Measurements from ENCODE around the gene APOC3.
"Not testable (repeated sequence)": the region's sequence is repeated elsewhere in the genome, so short reads cannot be mapped to it uniquely, and the experiment has no call there.

APOC3 gene

DNA sequence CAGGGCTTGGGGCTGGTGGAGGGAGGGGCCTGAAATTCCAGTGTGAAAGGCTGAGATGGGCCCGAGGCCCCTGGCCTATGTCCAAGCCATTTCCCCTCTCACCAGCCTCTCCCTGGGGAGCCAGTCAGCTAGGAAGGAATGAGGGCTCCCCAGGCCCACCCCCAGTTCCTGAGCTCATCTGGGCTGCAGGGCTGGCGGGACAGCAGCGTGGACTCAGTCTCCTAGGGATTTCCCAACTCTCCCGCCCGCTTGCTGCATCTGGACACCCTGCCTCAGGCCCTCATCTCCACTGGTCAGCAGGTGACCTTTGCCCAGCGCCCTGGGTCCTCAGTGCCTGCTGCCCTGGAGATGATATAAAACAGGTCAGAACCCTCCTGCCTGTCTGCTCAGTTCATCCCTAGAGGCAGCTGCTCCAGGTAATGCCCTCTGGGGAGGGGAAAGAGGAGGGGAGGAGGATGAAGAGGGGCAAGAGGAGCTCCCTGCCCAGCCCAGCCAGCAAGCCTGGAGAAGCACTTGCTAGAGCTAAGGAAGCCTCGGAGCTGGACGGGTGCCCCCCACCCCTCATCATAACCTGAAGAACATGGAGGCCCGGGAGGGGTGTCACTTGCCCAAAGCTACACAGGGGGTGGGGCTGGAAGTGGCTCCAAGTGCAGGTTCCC, at the start of gene APOC3:
TSS of gene APOC3 (plus strand) at position 383 of the 659 bp plus-strand sequence. CDS start 676 bp downstream, outside the sequence.
- no peak for DNase-seq (ENCODE audit: low read depth)

DNA sequence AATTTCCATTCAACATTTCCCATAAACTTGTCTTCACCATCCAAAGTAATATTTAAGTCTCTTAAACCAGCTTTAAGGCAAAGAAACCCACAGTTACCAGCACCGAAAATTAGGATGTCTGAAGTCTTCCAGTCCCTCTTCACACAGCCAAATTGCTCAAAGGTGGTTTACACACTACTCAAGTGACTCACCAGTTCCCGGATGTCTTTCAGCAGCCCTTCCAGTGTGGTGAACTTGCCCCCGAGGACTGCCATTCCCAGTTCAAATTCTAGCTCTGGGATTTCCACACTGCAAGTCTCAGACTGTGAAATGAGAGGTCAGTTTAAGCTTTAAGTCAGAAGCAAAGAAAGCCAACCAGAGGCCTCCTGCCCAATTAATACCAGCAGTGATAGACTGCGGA, 47.0 kb upstream of the APOC3 start:
- DNase-seq (ENCODE audit: low read depth): no peak

DNA sequence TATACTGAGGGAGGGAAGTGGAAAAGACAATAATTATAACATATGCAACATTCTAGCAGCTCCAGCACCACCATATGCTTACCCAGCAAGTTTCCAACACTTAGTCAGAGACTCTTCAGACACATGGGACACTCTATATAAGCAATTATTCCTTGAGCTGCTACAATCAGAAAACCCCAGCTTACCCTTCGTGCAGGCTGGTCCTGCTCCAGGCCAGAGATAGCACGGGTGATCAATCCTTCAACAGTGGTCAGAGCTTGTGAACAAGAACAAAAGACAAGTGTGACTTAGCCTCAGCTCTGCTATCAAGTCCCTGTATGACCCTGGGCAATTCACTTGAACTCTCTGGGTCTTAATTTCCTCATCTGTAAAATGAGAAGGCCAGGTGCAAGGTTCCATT, 43.4 kb upstream of the APOC3 start:
- DNase-seq (ENCODE audit: low read depth): no peak

DNA sequence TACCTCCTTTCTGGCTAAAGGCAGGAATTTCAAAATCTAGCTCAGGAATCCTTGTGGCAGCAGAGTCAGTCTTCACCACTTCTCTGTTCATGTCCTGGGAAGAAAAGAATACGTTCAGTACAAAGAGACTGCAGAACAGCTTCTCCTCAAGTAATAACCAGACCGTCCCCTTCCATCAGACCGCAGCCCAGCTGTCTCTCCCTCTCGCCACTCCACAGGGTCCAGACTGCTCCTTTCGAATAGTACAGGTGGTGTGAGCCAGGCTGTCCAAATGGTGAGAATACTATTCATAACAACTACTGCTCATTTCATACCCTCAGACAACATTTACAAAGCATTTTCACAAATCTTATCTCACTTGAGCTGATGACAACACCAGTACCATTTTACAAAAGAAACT, 42.7 kb upstream of the APOC3 start:
- no peak for DNase-seq (ENCODE audit: low read depth)

DNA sequence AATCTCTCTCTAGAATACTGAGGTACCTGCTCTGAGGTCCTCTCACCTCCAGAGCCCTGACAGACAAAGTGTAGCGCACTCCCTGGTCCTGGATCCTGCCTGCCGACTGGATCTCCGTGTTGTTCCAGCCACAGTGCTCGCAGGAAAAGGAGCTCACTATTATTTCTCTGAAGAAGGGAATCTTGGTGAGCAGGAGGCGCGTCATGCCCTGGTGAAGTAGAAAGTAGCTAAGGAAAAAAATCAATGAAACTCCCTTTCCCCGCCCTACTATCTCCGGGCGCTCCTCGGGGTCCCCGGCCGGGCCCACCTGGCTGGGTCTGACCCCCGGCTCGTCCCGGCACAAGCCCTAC, 42.3 kb upstream of the APOC3 start:
- DNase-seq (ENCODE audit: low read depth): no peak

DNA sequence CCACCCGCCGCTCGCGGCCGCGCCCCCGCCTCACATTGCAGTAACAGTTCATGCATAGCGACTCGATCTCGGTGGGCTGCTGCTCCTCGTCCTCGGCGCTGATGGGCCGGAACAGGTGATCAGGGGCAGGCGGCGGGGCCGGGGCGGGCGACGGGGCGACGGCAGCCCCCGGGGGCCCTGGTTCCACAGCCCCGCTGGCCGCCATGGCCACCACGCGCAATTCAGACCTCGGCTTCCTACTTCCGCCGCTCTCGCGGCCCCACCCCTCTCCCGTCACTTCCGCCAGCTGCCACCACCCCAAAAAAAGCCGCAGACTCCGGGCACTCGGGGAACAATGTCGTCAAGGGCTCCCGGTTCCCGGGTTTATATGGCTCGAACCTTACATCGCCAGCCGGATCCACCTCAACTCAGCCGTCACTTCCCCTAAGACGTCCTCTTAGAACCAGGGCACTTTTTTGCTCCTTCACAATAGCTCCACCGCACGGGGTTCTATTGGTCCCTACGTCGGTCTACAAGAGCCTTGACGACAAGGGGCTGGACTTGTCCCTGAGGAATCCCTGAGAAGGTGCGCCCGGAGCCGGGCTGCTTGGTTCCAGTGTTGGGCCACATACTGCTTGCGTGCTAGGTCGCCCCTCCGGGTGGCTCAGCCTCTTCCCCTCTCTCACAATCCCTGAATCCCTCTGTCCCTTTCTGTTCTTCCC, 41.8 kb upstream of the APOC3 start, which contains the start of gene ZPR1:
TSS of gene ZPR1 (minus strand) at position 238 of the 701 bp plus-strand sequence. CDS start at position 205, 33 bp downstream.
- DNase-seq (ENCODE audit: low read depth): peak; percentile 77

DNA sequence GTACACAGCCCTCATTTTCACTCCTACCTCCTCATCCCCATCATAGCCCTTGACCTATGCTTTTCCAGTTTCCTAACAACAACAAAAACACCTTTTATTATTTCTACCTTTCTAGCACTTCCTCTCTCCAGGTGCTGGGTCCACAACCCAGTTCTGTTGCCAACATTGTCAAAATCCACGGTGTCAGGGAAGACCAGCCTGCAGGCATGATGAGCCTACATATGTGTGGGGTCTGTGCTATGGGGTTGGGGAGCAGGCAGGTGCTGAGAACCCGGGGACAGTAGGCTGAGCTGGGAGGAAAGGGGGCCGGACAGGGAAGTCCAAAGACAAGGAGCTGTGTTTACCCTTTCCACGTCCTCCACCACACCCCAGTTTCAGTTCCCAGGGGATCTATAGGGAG, 41.2 kb upstream of the APOC3 start:
- DNase-seq (ENCODE audit: low read depth): no peak

DNA sequence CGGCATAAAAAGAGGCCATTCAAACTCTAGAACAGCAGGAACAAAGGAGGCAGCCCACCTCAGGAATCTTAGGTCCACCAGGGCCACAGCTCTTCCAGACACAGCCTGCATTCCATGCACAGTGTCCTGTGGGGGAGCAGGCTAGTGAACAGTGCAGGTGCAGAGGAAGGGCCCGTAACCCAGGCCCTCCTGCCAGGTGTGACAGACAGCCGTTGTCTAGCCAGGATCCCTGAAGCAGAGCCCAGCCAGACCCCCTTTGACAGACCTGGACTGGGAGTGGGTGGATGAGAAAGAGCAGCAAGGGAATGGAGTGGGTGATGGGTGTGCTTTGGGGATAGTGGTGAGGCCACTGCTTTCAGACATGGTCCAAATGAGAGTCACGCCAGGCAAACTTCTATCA, 40.7 kb upstream of the APOC3 start:
- DNase-seq (ENCODE audit: low read depth): no peak

DNA sequence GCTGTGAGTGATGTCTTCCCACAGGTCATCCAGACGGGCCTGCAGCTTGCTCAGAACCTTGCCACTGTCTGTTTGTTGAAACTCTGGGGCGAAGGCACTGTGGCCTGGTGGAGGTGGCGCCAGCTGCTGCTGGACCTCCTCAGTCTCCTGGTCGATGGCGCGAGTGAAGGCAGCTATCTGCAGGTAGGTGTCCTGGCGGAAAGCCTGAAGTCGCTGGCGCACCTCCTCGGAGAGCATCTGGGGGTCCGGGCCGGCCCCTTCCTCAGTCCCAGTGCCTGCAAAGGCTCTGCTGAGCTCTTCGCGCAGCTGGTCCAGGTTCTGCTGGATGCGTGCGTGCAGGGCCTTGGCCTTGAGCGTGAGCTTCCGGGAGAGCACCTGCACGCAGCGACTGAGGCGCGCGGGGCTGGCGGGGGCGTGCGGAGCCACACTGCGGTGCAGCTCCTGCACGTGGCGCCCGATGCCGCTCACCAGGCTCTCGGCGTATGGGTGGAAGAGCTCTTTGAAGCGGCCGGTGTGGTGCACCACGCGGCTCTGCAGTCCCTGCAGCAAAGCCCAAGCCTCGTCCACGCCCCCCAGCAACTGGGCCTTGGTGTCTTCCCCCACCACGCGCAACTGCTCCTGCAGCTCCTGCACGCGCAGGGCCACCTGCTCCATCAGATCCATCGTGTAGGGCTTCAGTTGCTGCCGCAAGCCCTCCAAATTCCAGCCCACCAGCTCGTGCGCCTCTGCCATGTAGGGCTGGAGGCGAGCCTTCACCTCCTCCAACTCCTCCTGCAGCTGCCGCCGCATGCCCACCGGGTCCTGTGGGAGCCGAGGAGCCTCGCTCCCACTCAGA, 39.3 kb upstream of the APOC3 start:
- no peak for DNase-seq (ENCODE audit: low read depth)

DNA sequence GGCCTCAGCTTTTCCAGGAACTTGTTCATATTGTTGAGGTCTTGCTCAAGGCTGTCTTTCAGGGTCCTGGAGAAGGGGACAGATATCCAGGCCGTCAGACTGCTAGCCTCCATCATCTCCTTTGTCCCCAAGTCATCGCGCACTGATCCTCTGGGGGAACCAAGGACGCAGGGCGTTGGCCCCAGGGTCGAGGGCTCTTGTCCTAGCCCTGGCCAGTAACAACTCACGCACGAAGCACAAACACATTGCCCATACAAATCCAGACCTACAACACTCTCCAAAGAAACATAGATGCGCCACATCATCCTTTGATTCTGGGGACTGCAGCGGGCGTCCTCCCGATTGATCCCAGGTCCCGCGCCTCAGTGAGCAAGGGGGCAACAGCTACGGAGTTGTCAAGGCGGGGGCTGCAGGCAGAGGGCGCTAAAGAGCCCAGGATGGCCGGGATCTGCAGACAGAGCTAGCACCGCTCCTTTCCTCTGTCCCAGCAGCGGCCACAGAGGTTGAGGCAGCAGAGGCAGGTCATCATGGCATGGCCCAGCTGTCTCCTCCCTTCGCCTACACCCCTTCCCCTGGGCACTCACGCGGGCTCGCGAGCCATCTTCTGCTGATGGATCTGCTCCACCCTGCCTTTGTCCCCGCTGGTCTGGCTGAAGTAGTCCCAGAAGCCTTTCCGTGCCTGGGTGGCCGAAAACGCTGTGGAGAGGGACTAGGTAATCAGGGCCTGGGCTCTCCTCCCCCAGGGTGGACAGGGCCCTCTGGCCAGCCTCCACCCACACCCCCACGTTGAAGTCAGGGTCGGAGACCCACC, 38.5 kb upstream of the APOC3 start:
- DNase-seq (ENCODE audit: low read depth): peak; percentile 57

DNA sequence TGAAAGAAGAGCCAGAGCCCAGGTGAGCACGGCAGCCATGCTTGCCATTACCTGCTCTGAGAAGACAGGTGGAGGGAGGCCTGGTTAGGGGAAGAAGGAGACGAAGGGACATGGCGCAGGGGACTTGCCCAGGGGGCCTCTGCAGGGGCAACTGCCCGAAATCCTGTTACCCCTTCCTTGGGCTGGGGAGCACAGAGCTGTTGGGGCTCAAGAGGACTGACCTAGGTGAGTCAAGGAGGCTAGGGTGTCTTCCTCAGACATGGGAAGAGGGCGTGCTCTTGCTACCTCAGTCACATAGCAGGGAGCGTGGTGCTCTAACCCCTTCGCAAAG, 37.9 kb upstream of the APOC3 start, which contains the start of gene APOA5:
TSS of gene APOA5 (minus strand) at position 67 of the 331 bp plus-strand sequence. CDS start at position 48, 19 bp downstream.
- no peak for DNase-seq (ENCODE audit: low read depth)

DNA sequence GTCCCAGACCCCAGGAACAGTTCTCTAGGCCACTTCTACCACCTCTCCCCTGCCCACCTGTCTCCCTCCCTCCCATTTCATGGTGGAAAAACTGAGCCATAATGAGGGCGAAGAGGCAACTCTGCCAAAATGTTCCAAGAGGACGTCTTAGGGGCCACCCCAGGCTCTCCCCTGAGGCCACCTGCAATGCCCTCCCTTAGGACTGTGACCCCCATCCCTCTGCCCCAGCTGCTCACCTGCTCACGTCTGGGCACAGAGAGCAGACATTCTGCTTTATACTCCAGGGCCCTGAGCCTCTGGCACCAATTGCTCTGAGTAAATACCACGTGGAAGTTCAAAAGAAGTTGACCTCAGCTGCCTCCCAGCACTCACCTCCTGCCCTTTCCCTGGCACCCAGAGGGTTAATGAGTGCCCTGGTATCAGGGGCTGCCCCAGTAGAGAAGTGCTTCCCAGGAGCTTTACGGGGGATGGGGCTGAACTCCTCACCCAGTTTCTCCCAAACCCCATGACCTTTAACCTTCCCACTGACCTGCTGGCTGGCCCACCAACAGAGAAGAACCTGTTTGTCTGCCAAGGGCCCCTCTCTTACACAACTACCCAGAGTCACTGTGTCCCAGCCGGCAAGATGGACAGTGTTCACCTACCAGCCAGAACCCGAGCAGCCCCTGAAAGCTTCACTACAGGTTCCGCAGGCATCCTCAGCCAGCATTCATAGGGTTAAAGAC, 37.4 kb upstream of the APOC3 start:
- DNase-seq (ENCODE audit: low read depth): no peak

DNA sequence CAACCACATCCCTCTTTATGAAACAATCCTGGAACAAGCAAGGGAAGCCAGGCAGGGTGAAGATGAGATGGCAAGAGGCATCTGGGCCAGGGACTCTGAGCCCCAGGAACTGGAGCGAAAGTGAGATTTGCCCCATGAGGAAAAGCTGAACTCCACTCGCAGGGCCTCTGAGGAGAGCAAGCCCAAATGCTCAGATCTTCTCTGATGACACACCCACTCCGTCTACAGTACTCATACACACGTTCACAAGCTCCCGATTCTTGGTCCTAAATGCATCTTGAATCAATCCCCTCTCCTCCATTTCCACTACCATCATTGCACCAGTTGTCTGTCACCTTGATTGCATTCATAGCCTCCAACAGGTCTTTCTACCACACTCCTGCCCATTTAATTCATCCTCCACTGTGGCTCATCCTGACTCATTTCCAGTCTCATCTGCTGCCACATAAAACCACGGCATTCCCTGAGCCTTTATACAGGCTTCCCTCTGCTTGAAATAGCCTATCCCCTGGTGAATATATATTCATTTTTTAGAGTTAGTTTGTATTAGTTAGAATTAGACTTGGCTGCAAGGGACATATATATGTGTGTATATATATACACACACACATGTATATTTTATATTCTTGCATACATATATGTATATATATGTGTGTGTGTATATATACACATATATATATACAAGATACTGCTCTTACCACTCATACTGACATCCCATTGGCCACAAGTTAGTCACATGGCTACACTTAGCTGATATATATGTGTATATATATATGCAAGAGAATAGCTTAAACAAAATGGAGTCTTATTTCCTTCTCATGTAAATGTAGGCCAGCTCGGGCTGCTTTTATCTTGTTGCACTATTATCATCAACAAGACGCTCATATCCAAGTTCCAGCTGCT, 36.6 kb upstream of the APOC3 start:
- no peak for DNase-seq (ENCODE audit: low read depth)

DNA sequence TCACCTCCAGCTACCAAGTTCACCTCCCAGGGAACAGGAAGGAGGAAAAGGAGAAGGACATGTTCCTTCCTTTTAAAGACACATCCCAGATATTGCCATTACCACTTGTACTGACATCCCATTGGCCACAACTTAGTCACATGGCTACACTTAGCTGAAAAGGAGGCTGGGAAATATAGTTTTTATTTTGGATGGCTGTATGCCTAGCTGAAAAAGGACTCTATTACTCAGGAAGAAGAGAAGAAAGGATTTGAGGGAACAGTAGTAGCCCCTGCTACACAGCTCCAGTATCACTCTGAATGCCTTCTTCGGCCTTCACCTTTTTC, 36.0 kb upstream of the APOC3 start:
- no peak for DNase-seq (ENCODE audit: low read depth)

DNA sequence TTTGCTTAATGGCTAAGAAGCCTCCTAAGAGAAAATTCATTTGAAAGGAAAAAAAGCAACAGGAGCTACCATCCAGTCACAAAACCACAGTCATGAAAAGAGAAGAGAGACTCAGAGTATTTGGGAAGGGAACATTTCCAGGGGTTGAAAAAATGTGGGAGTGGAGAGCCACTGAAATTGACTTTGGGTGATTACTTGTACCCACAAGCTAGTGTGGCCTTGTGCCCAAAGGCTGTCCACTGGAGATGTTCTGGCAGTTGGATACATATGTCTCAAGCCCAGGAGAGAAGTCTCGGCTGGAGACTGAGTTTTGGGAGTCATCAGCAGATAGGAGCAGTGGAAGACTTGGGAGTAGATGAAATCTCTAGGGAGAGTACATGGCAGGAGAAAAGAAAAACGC, 34.9 kb upstream of the APOC3 start:
- no peak for DNase-seq (ENCODE audit: low read depth)

DNA sequence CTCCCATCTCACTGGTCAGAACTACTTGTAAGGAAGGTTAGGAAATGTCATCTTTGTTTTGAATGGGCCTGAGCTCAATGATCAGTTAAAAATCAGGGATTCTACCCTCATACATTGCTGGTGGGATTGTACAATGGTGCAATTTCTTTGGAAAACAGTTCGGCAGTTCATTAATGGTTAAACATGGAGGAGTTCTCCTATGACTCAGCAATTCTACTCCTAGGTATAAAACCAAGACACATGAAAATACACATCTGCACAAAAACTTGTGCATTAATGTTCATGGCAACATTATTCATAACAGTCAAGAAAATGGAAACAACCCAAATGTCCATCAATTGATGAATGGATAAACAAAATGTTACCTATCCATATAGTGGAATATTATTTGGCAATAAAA, 33.2 kb upstream of the APOC3 start:
- no peak for DNase-seq (ENCODE audit: low read depth)

DNA sequence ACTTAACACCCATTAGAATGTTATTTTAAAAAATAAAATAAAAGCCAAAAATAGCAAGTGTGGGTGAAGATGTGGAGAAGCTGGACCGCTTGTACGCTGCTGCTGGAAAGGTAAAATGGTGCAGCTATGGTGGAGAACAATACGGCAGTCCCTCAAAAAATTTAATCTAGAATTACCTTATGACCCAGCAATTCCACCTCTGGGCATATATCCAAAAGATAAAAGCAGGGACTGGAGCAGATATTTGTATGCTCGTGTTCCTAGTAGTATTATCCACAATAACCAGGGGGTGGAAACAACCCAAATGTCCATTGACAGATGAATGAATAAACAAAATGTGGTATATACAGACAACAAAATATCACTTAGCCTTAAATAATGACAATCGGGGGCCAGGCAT, 31.9 kb upstream of the APOC3 start:
- DNase-seq (ENCODE audit: low read depth): no peak

DNA sequence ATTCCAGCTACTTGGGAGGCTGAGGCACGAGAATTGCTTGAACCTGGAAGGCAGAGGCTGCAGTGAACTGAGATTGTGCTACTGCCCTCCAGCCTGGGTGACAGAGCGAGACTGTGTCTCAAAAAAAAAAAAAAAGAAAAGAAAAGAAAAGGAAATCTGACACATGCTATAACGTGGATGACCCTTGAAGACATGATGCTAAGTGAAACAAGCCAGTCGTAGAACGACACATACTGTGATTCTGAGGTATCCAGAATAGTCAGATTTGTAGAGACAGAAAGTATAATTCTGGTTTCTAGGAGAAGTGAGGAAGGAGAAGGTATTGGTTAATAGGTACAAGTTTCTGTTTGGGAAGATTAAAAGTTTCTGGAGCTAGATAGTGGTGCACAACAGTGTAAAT, 31.3 kb upstream of the APOC3 start:
- DNase-seq (ENCODE audit: low read depth): no peak

DNA sequence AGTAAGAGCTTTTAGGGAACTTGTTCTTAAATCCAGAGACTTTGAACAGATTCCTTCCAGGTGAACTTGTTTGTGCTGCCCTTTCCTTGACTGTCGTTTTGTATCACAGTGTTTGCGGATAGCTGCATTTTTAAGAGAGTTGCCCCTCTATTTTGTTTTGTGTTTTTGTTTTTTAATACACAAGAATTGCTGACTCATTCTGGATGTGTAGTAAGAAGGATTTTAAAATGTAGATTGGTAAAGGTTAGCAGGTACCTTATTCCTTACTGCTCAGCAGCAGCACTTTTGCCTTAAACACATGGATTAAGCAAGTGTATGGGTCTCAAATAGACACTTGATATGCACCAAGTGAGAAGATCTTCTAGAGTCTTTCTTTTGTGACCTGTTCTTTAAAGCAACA, 29.1 kb upstream of the APOC3 start:
- DNase-seq (ENCODE audit: low read depth): no peak

DNA sequence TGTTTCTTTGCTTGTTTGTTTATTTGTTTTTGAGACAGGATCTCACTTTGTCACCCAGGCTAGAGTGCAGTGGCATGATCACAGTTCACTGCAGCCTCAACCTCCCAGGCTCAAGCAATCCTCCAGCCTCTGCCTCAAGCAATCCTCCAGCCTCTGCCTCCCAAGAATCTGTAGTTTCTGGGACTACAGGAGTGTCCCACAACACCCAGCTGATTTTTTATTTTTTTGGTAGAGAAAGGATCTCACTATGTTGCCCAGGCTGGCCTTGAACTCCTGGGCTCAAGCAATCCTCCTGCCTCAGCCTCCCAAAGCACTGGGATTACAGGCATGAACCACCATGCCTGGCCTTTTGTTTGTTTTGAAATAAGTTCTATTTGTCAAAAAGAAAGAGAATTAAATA, 28.0 kb upstream of the APOC3 start:
- not testable (repeated sequence) for DNase-seq (ENCODE audit: low read depth)

DNA sequence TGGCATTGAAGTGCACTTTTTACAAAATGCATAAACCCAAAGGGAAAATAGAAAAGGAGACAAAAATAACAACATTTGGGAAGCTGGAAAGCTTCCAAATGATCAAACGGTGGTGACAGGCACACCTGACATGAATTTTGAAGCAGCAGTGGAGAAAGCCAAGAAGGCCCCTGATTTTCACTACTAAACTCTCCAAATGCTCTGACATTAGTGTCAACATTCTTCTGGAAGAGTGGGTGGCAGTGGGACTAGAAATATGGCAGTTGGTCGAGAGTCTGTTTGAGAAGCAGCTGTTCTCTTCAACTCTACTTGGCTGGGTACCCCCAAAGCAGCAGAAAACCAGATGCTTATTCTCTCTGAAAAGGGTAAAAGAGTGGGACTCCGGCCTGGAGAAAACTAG, 25.7 kb upstream of the APOC3 start:
- DNase-seq (ENCODE audit: low read depth): no peak
